GM18951 (cell line): ENCODE results near the gene CDH3.

ENCODE experiments used
- POLR2A ChIP-seq: IDR thresholded peaks from 4 replicates; pipeline ENCODE4 v1.6.1; 2011; ENCODE audit warnings: mild to moderate bottlenecking; ENCODE audit not compliant: insufficient read length, insufficient read depth; ENCODE audit errors: extremely low read depth
- in situ Hi-C: fragments of 300-500 bp; cut with MboI; formaldehyde crosslinking; loops from one replicate; pipeline ENCODE4 v1.12.0; 2022; ENCODE audit warnings: low sequenced_read_pairs, mixed read lengths, inconsistent platforms; ENCODE audit not compliant: unreplicated experiment

The CDH3 gene

DNA sequence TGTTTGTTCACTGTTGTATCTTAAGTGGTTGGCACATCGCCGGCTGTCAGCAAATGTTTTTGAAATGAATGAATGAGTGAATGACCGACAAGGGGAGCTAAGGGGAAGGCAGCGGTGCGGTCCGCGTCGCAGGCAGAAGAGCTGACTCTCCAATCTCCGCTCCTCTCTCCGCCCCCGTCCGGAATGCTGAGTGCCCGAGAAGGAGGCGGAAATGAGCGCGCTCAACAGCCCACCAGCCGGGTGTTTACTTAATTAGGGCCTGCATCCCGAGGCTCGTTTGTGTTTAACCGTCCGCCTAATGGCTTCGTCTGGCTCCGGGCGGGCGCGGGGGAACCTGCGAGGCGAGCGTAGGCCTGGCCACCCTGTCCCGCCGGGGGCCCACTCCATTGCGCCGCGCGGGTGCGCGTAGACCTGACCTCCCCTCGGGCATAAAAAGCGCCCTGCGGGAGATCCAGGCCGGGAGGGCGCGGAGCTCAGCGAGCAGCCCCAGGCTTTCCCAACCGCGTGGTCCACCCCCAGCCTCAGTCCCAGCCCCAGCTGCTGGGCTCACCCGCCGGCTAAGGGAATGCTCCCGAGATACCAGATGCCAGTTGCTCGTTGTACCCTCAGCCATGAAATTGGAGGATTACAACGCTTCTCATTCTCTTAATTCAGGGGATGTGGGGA lies 2.5 kb upstream of the CDH3 start:
- TF ChIP-seq POLR2A: no peak
- in situ Hi-C loops: no loop called here

DNA sequence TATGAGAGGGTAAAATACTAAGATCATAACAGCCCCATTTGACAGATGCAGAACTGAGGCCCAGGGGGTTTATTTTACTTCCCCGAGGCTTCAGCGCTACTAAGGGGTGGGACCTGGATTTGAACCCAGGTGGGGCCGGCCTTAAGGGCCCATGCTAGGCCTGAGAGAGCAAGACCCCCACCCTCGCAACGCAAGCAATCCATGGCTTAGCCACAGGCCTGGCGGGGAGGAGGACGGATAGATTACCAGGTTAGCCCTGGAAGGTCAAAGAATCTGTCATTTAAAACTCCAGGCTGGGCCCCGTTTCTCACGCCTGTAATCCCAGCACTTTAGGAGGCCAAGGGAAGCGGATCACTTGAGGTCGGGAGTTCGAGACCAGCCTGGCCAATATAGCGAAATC lies 1.9 kb upstream of the CDH3 start:
- TF ChIP-seq POLR2A: no peak
- in situ Hi-C loops: no loop called here

DNA sequence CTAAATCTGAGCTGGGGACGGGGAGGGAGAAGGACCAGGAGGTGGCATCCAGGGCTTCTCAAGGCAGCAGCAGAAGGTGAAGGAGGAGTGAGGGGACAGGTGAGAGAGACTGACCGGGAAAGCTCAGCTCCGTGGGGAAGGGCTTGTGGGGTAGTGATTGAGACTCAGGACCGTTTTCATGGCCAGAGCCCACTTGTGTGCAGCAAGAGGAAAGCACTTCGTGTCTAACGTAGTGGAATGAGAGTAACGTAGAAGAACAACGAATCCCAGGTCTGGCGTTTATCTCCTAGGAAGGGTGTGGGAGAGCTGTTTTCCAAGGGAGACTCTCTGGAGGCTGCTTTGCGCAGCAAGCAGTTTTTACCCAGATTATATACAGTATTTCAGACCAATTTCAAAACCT lies 1.3 kb upstream of the CDH3 start:
- in situ Hi-C loops: no loop called here
- TF ChIP-seq POLR2A: no peak

DNA sequence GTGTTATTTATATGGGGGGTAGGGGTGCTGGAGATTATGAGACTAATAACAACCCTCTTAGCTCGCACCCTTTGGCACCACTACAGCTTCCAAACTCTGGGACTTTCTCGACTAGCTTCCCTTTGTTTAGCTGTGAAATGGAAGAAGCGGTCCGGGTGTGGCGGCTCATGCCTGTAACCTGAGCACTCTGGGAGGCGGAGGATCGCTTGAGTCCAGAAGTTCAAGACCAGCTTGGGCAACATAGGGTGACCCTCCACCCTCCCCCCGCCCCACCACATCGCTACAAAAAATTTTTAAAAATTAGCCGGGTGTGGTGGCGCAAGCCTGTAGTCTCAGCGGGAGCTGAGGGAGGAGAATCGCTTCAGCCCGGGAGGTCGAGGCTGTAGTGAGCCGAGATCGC lies 814 bp upstream of the CDH3 start:
- no peak for TF ChIP-seq POLR2A
- in situ Hi-C loops: no loop called here

DNA sequence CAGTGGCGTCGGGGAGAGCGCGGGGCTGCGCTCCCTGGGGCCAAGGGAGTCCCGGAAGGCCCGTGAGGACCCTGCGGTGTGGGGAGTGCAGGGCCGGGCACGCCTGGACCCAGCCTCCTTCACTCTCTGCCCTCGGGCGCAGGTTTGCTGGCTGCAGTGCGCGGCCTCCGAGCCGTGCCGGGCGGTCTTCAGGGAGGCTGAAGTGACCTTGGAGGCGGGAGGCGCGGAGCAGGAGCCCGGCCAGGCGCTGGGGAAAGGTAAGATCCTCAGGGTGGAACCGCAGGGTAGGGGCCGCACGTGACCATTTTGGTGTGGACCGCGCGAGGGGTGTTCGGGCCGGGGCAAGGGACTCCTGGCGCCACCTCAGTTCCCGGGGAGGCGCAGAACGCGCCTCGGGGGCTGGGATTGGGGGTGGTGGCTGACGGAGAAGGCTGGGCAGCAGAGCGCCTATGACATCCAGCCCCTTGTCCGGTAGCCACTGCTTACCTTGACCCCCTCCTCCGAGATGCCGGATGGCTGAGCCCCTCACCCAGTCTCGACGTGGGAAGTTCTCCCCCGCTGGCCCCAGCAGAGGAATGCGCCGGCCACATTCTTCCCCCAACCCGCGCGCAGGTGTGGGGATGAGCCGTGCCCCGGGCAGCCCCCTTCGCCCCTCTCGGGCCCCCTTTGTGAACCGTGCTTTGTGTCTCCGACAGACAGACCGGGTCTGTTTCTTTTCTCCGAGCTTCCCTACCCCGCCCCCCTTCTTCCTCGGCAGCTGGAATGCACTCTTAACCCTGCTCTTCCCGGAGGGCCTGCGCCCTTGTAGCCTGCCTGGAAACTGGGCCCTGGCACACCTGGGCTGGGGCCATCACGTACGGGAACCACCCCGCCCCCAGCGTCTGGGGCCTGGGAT lies 631 bp downstream of the CDH3 start:
- TF ChIP-seq POLR2A: no peak
- in situ Hi-C loops: no loop called here

DNA sequence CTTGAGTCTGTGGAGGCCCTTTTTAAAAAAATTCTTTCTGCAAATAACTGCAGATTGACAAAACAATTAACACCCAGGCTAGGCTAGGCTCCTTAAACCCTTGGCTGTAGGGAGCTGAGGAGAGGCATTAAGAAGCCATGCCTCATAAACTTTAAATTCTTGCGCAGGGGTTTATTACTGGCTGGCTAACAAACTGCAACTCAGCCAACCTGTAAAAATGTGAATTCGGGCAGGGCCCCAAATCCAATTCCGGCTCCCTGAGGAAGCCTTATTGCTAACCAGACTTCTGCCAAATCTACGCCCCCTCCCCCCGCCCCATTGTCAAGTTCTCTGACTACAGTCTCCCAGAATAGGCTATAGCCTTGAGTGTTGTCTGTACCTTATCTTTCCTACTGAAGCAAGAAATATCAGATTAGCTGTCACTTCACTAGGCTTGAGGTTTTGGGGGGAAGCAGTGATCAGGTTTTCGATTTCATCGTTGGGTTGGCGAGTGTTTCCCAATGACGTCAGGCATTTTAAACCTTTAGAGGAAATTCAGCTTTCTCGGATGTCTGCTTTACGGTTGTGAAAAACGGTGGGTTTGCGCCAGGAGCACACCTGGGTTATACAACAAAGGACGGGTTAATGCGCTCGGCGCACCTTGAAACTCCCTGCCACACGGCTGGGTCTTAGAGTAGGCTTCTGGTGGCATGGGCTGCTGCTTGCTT lies 2.0 kb downstream of the CDH3 start:
- no peak for TF ChIP-seq POLR2A
- in situ Hi-C loops: no loop called here

DNA sequence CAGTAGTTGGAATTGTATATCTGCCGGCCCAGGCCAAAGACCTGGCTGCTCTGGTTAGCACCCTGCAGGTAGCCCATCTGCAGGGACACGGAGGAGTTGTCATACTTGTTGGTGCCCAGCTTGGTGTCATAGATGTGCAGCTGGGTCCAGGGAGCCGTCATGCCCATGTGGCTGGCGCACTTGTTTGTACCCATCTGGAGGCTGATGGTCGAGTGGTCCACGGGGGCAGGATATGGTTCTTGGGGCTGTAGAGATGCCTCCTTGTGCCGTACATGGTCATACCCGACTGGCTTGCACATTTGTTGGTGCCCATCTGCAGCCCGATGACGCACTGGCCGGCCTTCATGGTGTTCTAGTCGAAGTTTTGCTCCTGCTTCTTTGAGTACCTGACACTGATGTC lies 6.0 kb downstream of the CDH3 start:
- in situ Hi-C loops: no loop called here
- TF ChIP-seq POLR2A: no peak

DNA sequence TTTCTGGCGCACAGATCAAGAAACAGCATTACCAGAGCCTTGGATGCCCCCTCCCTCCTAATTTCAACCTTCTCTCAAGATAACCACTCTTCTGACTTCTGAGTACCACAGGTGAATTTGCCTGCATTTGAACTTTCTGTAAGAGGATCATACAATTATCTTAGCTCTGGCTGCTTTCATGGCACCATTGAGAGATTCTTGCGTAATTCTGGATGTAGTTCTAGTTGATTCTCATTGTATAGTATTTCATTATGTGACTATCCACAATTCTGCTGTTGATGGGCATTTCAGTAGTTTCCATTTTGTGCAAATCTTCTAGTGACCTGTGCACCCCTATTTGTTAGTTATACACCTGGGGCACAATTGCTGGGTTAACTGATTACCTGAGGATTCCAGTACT lies 7.5 kb downstream of the CDH3 start:
- in situ Hi-C loops: no loop called here
- TF ChIP-seq POLR2A: no peak

DNA sequence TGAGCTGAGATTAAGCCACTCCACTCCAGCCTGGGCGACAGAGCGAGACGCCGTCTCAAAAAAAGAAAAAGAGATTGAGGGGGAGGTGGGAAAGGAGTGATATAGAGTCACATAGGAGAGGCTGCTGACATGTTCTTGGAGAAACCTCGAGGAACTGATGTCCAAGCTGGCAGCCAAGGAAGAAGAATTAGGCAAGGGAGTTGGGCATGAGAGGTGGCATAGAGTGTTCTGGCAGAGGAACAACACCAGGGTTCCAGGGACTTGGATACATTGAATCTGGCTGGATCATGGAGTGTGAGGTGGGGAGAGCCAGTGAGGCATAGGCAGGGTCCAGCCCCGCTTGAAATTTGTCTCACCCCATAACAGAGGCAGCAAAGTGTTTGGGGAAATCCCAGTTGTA lies 10.7 kb downstream of the CDH3 start:
- in situ Hi-C loops: no loop called here
- TF ChIP-seq POLR2A: no peak

DNA sequence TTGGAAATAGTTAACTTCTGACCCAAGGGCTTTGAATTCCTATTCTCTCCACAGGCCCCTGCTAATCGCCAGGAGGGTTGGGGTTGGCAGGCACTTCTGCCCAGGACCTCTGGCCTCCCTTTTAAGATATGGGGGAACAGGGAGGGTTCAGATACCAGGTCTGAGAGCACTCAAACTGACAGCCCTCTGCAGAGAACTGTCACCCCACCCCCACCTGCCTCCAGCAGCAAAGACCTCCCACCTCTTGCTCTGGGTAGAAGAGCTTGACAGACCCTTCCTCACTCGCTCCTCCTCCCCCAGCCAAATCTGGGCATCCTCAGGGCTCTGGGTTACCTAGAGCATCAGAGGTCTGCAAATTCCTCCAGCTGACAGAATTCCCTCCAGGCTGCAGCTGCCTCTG lies 11.6 kb downstream of the CDH3 start:
- no peak for TF ChIP-seq POLR2A
- in situ Hi-C loops: no loop called here

DNA sequence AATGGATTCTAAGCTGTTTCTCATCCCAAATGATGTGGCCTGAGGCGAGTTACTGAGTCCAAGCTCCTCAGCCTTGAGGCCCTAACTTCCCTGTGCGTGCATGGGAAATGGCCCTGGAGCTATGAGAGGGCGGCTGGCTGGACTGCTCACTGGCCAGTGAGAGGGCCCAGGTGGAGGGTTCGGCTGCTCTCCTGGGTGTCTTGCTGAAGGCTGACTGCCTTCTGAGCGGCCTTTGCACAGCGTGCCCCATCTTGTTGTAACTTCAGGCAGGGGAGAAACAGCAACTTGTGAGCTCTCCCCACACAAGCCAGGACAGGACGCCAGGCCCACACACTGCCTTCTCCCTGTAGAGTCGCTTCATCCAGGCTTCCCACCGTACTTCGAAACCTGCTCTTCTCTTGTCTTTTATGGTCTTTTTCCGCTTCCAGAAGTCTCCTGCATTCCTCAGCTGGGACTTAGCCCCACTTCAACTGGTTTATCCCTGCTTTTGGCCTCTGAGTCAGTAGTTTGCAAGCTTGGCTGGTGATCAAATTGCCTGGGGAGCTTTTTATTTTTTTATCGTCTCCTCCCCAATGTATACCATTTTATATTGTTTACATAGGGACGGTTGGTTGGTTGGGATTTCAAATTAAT lies 13.3 kb downstream of the CDH3 start:
- no peak for TF ChIP-seq POLR2A
- in situ Hi-C loops: no loop called here

DNA sequence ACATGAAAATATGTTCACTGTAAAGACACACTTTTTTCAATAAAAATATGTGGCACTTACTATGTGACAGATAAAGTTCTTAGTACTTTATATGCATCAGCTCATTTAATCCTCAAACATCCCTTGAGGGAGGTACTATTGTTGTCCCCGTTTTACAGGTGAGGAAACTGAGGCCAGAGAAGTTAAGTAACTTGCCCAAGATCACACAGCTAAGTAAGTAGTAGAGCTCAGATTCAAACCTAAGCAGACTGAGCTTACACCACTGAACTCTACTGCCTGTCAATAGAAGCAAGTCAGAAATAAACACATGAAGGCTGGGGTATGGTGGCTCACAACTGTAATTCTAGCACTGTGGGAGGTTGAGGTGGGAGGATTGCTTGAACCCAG lies 13.9 kb downstream of the CDH3 start:
- no peak for TF ChIP-seq POLR2A
- in situ Hi-C loops: no loop called here
